Skeletal muscle tissue (tissue), 4 donors: ENCODE measurements around the gene PPFIA3. TPM values are rescaled to one million over a fixed set of nuclear protein-coding genes. Genes with fewer than 3 reads are reported as not detected.
A peak's percentile ranks its signal among the peaks of the same experiment; 100 is the strongest.
"Not testable (repeated sequence)": the region's sequence is repeated elsewhere in the genome, so short reads cannot be mapped to it uniquely, and the experiment has no call there.

ENCODE experiments used
- H3K27ac ChIP-seq: one replicate; pipeline ENCODE4 v1.7.0; 2013; ENCODE audit warnings: mild to moderate bottlenecking, low read depth, low read length, inconsistent platforms
- H3K27me3 ChIP-seq, 3 donors: one replicate each; pipeline ENCODE4 v1.7.0; 2013; ENCODE audit warnings: low read length in 3 of 3; ENCODE audit not compliant: control insufficient read depth in 3 of 3, insufficient read depth in 3 of 3
- H3K36me3 ChIP-seq, 3 donors: one replicate each; pipeline ENCODE4 v1.7.0; 2013; ENCODE audit warnings: low read length in 3 of 3; ENCODE audit not compliant: control insufficient read depth in 3 of 3, insufficient read depth in 3 of 3
- H3K4me1 ChIP-seq, 3 donors: one replicate each; pipeline ENCODE4 v1.7.0; 2013; ENCODE audit warnings: low read length in 3 of 3, mild to moderate bottlenecking in 3 of 3; ENCODE audit not compliant: control insufficient read depth in 3 of 3, insufficient read depth in 3 of 3
- H3K4me3 ChIP-seq, 3 donors: one replicate each; pipeline ENCODE4 v1.7.0; 2013; ENCODE audit warnings: low read length in 3 of 3
- H3K9ac ChIP-seq, 3 donors: one replicate each; pipeline ENCODE4 v1.7.0; 2013; ENCODE audit warnings: low read length in 3 of 3, mild to moderate bottlenecking in 3 of 3, moderate library complexity in 2 of 3, low read depth in 1 of 3
- H3K9me3 ChIP-seq, 3 donors: one replicate each; pipeline ENCODE4 v1.7.0; 2013; ENCODE audit warnings: low read length in 3 of 3; ENCODE audit not compliant: control insufficient read depth in 3 of 3
- total RNA-seq: library from RNA; depleted of rRNA; stranded (reverse); fragments of >200 nt; gene quantifications from one replicate; pipeline ENCODE4 v1.2.3, GENCODE V29; 2014
- donor health status: Osteomylitis.

The PPFIA3 gene
- total RNA-seq, 1 donor from 2014 or later = 3.1 TPM

- Histone ChIP-seq H3K27me3 (peaks cover 5 to 18% (median 11%) of the 10 kb centered on the region in 3 donors), H3K9me3 (no peaks in the 10 kb centered on the region), H3K4me3 (peak overlapping the region; percentile 40 to 56 (median 52)), H3K36me3 (no peaks in the 10 kb centered on the region), H3K27ac (no peak overlapping the region), H3K4me1 (peaks cover 28 to 61% (median 45%) of the 10 kb centered on the region in 3 donors), H3K9ac (no peak overlapping the region)
Measured at GRCh38 chr19:49132974-49133609, 13.7 kb downstream of the PPFIA3 start.

GRCh38 chr19:49133621-49134454 lies 14.5 kb downstream of the PPFIA3 start:
- H3K9ac ChIP-seq = no peak overlapping the region
- peak overlapping the region; percentile 40 to 56 (median 52) for H3K4me3 ChIP-seq
- H3K36me3 ChIP-seq = no peaks in the 10 kb centered on the region
- H3K27ac ChIP-seq = no peak overlapping the region
- no peaks in the 10 kb centered on the region for H3K9me3 ChIP-seq
- H3K4me1 ChIP-seq = peaks cover 24 to 59% (median 43%) of the 10 kb centered on the region in 3 donors
- peaks cover 5 to 18% (median 11%) of the 10 kb centered on the region in 3 donors for H3K27me3 ChIP-seq

- Histone ChIP-seq H3K27ac (no peak overlapping the region), H3K36me3 (no peaks in the 10 kb centered on the region), H3K4me3 (no peak overlapping the region), H3K9me3 (no peaks in the 10 kb centered on the region), H3K9ac (no peak overlapping the region), H3K27me3 (peaks cover 5 to 14% (median 11%) of the 10 kb centered on the region in 3 donors), H3K4me1 (peaks cover 17 to 40% (median 27%) of the 10 kb centered on the region in 3 donors)
Measured at GRCh38 chr19:49135686-49136085, 16.3 kb downstream of the PPFIA3 start.

GRCh38 chr19:49136771-49137171 lies 17.4 kb downstream of the PPFIA3 start:
- Histone ChIP-seq H3K27me3 (peaks cover 5 to 14% (median 11%) of the 10 kb centered on the region in 3 donors), H3K9ac (no peak overlapping the region), H3K36me3 (no peaks in the 10 kb centered on the region), H3K27ac (no peak overlapping the region), H3K9me3 (no peaks in the 10 kb centered on the region), H3K4me3 (no peak overlapping the region), H3K4me1 (peaks cover 17 to 39% (median 27%) of the 10 kb centered on the region in 3 donors)

GRCh38 chr19:49140951-49141350 lies 21.6 kb downstream of the PPFIA3 start:
- no peaks in the 10 kb centered on the region for H3K36me3 ChIP-seq
- peaks cover 11 to 38% (median 28%) of the 10 kb centered on the region in 3 donors for H3K4me1 ChIP-seq
- peaks cover 0 to 2% (median 0%) of the 10 kb centered on the region in 3 donors for H3K27me3 ChIP-seq
- no peaks in the 10 kb centered on the region for H3K9me3 ChIP-seq
- H3K4me3 ChIP-seq = no peak overlapping the region
- H3K27ac ChIP-seq = no peak overlapping the region
- H3K9ac ChIP-seq = no peak overlapping the region

GRCh38 chr19:49141352-49141751 lies 22.0 kb downstream of the PPFIA3 start:
- no peak overlapping the region for H3K27ac ChIP-seq
- no peaks in the 10 kb centered on the region for H3K9me3 ChIP-seq
- no peaks in the 10 kb centered on the region for H3K27me3 ChIP-seq
- no peak overlapping the region for H3K4me3 ChIP-seq
- peaks cover 15 to 40% (median 28%) of the 10 kb centered on the region in 3 donors for H3K4me1 ChIP-seq
- no peaks in the 10 kb centered on the region for H3K36me3 ChIP-seq
- no peak overlapping the region for H3K9ac ChIP-seq

GRCh38 chr19:49142866-49143335 lies 23.6 kb downstream of the PPFIA3 start:
- Histone ChIP-seq H3K27me3 (no peaks in the 10 kb centered on the region), H3K27ac (no peak overlapping the region), H3K36me3 (no peaks in the 10 kb centered on the region), H3K4me3 (peak overlapping the region; percentile 76 to 94 (median 83)), H3K4me1 (peaks cover 12 to 29% (median 23%) of the 10 kb centered on the region in 3 donors), H3K9ac (peak overlapping the region; percentile 48 to 80 (median 66)), H3K9me3 (no peaks in the 10 kb centered on the region)

- H3K27me3 ChIP-seq = no peaks in the 10 kb centered on the region
- no peaks in the 10 kb centered on the region for H3K36me3 ChIP-seq
- H3K4me1 ChIP-seq = peaks cover 23 to 46% (median 38%) of the 10 kb centered on the region in 3 donors
- no peaks in the 10 kb centered on the region for H3K9me3 ChIP-seq
- no peak overlapping the region for H3K27ac ChIP-seq
- peak overlapping the region; percentile 14 to 49 (median 29) for H3K4me3 ChIP-seq
- H3K9ac ChIP-seq = peak overlapping the region in 1 of 3 donors; percentile 33
Measured at GRCh38 chr19:49145573-49146407, 26.4 kb downstream of the PPFIA3 start.

- H3K36me3 ChIP-seq, H3K4me3 ChIP-seq, H3K27ac ChIP-seq: not testable (repeated sequence)
Measured at GRCh38 chr19:49146408-49146770, 27.0 kb downstream of the PPFIA3 start.

More at GRCh38 chr19:49146408-49146770, 27.0 kb downstream of the PPFIA3 start:
- H3K9me3 ChIP-seq, H3K27me3 ChIP-seq: not testable (repeated sequence)
- Histone ChIP-seq H3K4me1 (peaks cover 28 to 51% (median 44%) of the 10 kb centered on the region in 3 donors), H3K9ac (peak overlapping the region in 1 of 3 donors; percentile 33)
